Testis (tissue), 2 donors: ENCODE measurements around the gene PDZD8.

Source experiments
- POLR2A ChIP-seq: fragments of 450-650 bp; IDR thresholded peaks from one replicate; pipeline ENCODE4 v1.6.1; 2017; ENCODE audit warnings: antibody characterized with exemption, mild to moderate bottlenecking, moderate library complexity
- TF ChIP-seq, protein P1 (sequence below), 3 experiments: fragments of 450-650 bp in 2 of 3; fragments of 200-600 bp in 1 of 3; sonication (generic) in 1 of 3; IDR thresholded peaks; one replicate each; pipeline ENCODE4 v1.5.1; 2016 to 2019; ENCODE audit warnings: antibody characterized with exemption in 3 of 3, mild to moderate bottlenecking in 2 of 3, moderate library complexity in 1 of 3

DNA sequence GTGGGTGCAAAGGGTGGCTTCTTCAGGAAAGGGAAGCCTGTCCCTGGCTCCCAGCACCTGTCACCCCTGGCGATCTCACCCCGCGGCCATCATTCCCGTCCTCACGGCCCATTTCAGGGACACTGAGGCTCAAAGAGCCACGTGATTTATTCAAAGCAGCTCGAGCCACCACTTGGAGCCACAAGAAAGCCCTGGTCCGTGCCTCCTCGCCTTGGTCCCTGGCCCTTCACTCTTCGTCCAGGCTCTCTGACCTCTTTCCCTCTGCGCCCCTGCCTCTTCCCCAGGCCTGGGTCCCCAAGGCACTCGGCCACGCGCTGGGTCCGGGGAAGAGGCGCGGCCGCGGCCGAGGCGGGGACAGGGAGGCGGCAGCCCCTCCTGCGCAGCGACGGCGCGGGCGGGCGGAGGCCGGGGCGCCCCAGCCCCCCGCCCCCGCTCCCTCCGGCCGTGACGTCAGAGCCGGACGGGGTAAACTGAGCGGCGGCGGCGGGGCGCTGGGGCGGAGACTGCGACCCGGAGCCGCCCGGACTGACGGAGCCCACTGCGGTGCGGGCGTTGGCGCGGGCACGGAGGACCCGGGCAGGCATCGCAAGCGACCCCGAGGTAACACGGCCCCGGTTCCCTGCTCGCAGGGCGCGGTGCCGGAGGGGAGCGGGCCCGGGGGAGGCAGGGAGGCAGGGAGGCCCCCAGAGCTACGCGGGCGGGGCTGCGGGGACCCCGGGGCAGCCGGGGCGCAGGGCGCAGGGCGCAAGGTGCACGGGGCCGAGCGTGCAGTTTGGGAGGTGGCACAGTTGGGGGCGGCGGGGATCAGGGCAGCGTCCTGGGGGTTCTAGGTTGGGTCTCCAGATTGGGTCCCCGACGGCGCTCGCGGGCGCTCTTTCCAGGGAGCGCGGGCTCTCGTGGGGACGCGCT, 134.4 kb downstream of the PDZD8 start, which contains the start of gene SLC18A2:
- TF ChIP-seq, protein P1, sequence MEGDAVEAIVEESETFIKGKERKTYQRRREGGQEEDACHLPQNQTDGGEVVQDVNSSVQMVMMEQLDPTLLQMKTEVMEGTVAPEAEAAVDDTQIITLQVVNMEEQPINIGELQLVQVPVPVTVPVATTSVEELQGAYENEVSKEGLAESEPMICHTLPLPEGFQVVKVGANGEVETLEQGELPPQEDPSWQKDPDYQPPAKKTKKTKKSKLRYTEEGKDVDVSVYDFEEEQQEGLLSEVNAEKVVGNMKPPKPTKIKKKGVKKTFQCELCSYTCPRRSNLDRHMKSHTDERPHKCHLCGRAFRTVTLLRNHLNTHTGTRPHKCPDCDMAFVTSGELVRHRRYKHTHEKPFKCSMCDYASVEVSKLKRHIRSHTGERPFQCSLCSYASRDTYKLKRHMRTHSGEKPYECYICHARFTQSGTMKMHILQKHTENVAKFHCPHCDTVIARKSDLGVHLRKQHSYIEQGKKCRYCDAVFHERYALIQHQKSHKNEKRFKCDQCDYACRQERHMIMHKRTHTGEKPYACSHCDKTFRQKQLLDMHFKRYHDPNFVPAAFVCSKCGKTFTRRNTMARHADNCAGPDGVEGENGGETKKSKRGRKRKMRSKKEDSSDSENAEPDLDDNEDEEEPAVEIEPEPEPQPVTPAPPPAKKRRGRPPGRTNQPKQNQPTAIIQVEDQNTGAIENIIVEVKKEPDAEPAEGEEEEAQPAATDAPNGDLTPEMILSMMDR (IDR thresholded peaks at IDR 0.05) = no peak
- no peak for TF ChIP-seq POLR2A
